GM12878 (cell line): ENCODE results near the gene GNL3. TPM values are rescaled to one million over a fixed set of nuclear protein-coding genes. Genes with fewer than 3 reads are reported as not detected.

Experiments
- BHLHE40 ChIP-seq, 2 experiments: fragments of 450-650 bp in 1 of 2; IDR thresholded peaks; 2 replicates each; pipeline ENCODE4 v1.6.1; 2011 to 2017; ENCODE audit warnings: low read depth in 2 of 2, borderline replicate concordance in 1 of 2, improper control_type of control experiment in 1 of 2, low read length in 1 of 2, mild to moderate bottlenecking in 1 of 2
- ETV6 ChIP-seq, 2 experiments: fragments of 450-650 bp in 1 of 2; IDR thresholded peaks in 1 of 2; conservative IDR thresholded peaks in 1 of 2; 2 replicates each; pipeline ENCODE4 v1.6.1; 2014; ENCODE audit warnings: antibody characterized with exemption in 1 of 2, borderline replicate concordance in 1 of 2, low read depth in 1 of 2, mild to moderate bottlenecking in 1 of 2, moderate library complexity in 1 of 2
- HSF1 ChIP-seq: fragments of 150-350 bp; IDR thresholded peaks from 2 replicates; pipeline ENCODE4 v1.6.1; 2014; ENCODE audit warnings: mild to moderate bottlenecking, low read depth, low read length
- IKZF2 ChIP-seq, 2 experiments: fragments of 450-650 bp; IDR thresholded peaks; 2 replicates each; pipeline ENCODE4 v1.6.1; 2017; ENCODE audit warnings: mild to moderate bottlenecking in 2 of 2, moderate library complexity in 2 of 2
- JUND ChIP-seq: IDR thresholded peaks from 2 replicates; pipeline ENCODE4 v1.6.1; 2012; ENCODE audit warnings: low read depth, mild to moderate bottlenecking, low read length, improper control_type of control experiment, moderate library complexity
- NKRF ChIP-seq: fragments of 450-650 bp; conservative IDR thresholded peaks from 2 replicates; pipeline ENCODE4 v1.6.1; 2017; ENCODE audit warnings: mild to moderate bottlenecking, moderate library complexity
- PAX5 ChIP-seq: IDR thresholded peaks from 2 replicates; pipeline ENCODE4 v1.6.1; 2011; ENCODE audit warnings: low read depth, low read length, borderline replicate concordance
- POLR2AphosphoS5 ChIP-seq: IDR thresholded peaks from 2 replicates; pipeline ENCODE4 v1.6.1; 2011; ENCODE audit warnings: mild to moderate bottlenecking, low read length, inconsistent platforms
- SMC3 ChIP-seq: IDR thresholded peaks from 2 replicates; pipeline ENCODE4 v1.6.1; 2011; ENCODE audit warnings: low read length, improper control_type of control experiment, borderline replicate concordance
- TCF12 ChIP-seq: IDR thresholded peaks from 2 replicates; pipeline ENCODE4 v1.6.1; 2011; ENCODE audit warnings: low read depth, mild to moderate bottlenecking, low read length
- ZBED1 ChIP-seq: IDR thresholded peaks from 2 replicates; pipeline ENCODE4 v1.6.1; 2016; ENCODE audit warnings: borderline replicate concordance
- ZBTB40 ChIP-seq: fragments of 450-650 bp; IDR thresholded peaks from 2 replicates; pipeline ENCODE4 v1.6.1; 2016; ENCODE audit warnings: mild to moderate bottlenecking, moderate library complexity, borderline replicate concordance
- polyA plus RNA-seq, 11 experiments: library from polyadenylated mRNA; depleted of rRNA in 4 of 11; unstranded in 6 of 11; stranded (reverse) in 5 of 11; fragments of >200 nt; fragmentation: Nextera tagmentation in 4 of 11; fragmentation: Illumina TruSeq in 1 of 11; extraction: Ambion mirVana in 4 of 11; extraction: Trizol in 1 of 11; gene quantifications; 1 replicate in 1 of 11; 2 replicates in 10 of 11; pipeline versions ENCODE4 v1.2.1 to v1.2.3, GENCODE V29; 2011 to 2016; ENCODE audit warnings: inconsistent platforms in 2 of 11, missing spikeins in 2 of 11, low read depth in 1 of 11
- total RNA-seq, 4 experiments: library from RNA; depleted of rRNA in 3 of 4; stranded (reverse); fragments of >200 nt in 3 of 4; fragmentation: Illumina TruSeq in 1 of 4; extraction: Trizol in 1 of 4; gene quantifications; 2 replicates each; pipeline versions ENCODE4 v1.2.1 to v1.2.3, GENCODE V29; 2013 to 2021
- TF ChIP-seq, protein P1 (sequence below): fragments of 450-650 bp; IDR thresholded peaks from 2 replicates; pipeline ENCODE4 v1.6.1; 2016; ENCODE audit warnings: mild to moderate bottlenecking
- TF ChIP-seq, protein P2 (sequence below): fragments of 450-650 bp; IDR thresholded peaks from 2 replicates; pipeline ENCODE4 v1.6.1; 2017; ENCODE audit warnings: antibody characterized with exemption, mild to moderate bottlenecking, moderate library complexity
- TF ChIP-seq, protein P3 (sequence below): IDR thresholded peaks from 2 replicates; pipeline ENCODE4 v1.6.1; 2012; ENCODE audit warnings: low read depth, low read length, improper control_type of control experiment

The GNL3 gene
- total and polyA plus RNA-seq, 10 of the 15 experiments (the other 5 are each of a cell fraction or from before 2014, with no cell fraction given) = 172 to 368 (median 257) TPM

- TF ChIP-seq, protein P1, sequence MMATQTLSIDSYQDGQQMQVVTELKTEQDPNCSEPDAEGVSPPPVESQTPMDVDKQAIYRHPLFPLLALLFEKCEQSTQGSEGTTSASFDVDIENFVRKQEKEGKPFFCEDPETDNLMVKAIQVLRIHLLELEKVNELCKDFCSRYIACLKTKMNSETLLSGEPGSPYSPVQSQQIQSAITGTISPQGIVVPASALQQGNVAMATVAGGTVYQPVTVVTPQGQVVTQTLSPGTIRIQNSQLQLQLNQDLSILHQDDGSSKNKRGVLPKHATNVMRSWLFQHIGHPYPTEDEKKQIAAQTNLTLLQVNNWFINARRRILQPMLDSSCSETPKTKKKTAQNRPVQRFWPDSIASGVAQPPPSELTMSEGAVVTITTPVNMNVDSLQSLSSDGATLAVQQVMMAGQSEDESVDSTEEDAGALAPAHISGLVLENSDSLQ = peak; percentile 39; the same call in 1 of the 2 replicates
- TF ChIP-seq HSF1 = no peak
- 0 out of 4 replicates have a peak, but pooled peaks of 1 of the 2 experiments have one; percentile 26 for TF ChIP-seq BHLHE40 (IDR thresholded peaks at IDR 0.05; ENCODE audit: borderline replicate concordance in 1 of 2, low read depth in 2 of 2, low read length in 1 of 2)
- TF ChIP-seq, protein P2, sequence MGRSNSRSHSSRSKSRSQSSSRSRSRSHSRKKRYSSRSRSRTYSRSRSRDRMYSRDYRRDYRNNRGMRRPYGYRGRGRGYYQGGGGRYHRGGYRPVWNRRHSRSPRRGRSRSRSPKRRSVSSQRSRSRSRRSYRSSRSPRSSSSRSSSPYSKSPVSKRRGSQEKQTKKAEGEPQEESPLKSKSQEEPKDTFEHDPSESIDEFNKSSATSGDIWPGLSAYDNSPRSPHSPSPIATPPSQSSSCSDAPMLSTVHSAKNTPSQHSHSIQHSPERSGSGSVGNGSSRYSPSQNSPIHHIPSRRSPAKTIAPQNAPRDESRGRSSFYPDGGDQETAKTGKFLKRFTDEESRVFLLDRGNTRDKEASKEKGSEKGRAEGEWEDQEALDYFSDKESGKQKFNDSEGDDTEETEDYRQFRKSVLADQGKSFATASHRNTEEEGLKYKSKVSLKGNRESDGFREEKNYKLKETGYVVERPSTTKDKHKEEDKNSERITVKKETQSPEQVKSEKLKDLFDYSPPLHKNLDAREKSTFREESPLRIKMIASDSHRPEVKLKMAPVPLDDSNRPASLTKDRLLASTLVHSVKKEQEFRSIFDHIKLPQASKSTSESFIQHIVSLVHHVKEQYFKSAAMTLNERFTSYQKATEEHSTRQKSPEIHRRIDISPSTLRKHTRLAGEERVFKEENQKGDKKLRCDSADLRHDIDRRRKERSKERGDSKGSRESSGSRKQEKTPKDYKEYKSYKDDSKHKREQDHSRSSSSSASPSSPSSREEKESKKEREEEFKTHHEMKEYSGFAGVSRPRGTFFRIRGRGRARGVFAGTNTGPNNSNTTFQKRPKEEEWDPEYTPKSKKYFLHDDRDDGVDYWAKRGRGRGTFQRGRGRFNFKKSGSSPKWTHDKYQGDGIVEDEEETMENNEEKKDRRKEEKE = no peak
- no peak for TF ChIP-seq JUND
- TF ChIP-seq ETV6 (conservative IDR thresholded peaks at IDR 0.05 in 1 of 2, IDR thresholded peaks at IDR 0.05 in 1 of 2; ENCODE audit: borderline replicate concordance in 1 of 2, low read depth in 1 of 2) = peak in 1 of 2 experiments; percentile 9; a peak in 1 of 4 replicates
- TF ChIP-seq TCF12 = peak; percentile 78
- TF ChIP-seq NKRF = peak; percentile 70; the same call in 1 of the 2 replicates
- TF ChIP-seq PAX5 = 0 out of 2 replicates have a peak, but pooled peaks have one; percentile 14
- TF ChIP-seq ZBTB40 = peak; percentile 47; the same call in 1 of the 2 replicates
- peak; percentile 51; the same call in 1 of the 2 replicates for TF ChIP-seq ZBED1
- TF ChIP-seq SMC3 = no peak
- peak; percentile 38; the same call in 1 of the 2 replicates for TF ChIP-seq POLR2AphosphoS5
- TF ChIP-seq, protein P3, sequence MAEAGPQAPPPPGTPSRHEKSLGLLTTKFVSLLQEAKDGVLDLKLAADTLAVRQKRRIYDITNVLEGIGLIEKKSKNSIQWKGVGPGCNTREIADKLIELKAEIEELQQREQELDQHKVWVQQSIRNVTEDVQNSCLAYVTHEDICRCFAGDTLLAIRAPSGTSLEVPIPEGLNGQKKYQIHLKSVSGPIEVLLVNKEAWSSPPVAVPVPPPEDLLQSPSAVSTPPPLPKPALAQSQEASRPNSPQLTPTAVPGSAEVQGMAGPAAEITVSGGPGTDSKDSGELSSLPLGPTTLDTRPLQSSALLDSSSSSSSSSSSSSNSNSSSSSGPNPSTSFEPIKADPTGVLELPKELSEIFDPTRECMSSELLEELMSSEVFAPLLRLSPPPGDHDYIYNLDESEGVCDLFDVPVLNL = 0 out of 2 replicates have a peak, but pooled peaks have one; percentile 53
- peak; percentile 51 to 64; a peak in 1 of 4 replicates for TF ChIP-seq IKZF2 (IDR thresholded peaks at IDR 0.05)
These were observed 535 bp upstream of the GNL3 start (continued) for GRCh38 chr3:52685285-52685708.
